HEK293T (cell line): ENCODE results near the gene TMEM269.

Experiments
- CTCF ChIA-PET: fragments of 350-600 bp; formaldehyde crosslinking; extraction: SDS; loops from one replicate; lab custom pipeline; 2021; ENCODE audit warnings: antibody characterized with exemption, inconsistent platforms; lab: Yijun Ruan, JAX
- POLR2A ChIA-PET: fragments of 350-600 bp; formaldehyde crosslinking; extraction: SDS; loops from one replicate; lab custom pipeline; 2020; ENCODE audit warnings: antibody characterized with exemption, inconsistent platforms; lab: Yijun Ruan, JAX
- DNase-seq: peaks from one replicate; pipeline ENCODE4 v3.0.0; 2012; ENCODE audit warnings: mixed read lengths; ENCODE audit errors: extremely low spot score
- ARNT ChIP-seq: fragments of 450-650 bp; IDR thresholded peaks from 2 replicates; pipeline ENCODE4 v1.6.1; 2017; ENCODE audit warnings: mild to moderate bottlenecking
- BHLHE40 ChIP-seq: fragments of 450-650 bp; IDR thresholded peaks from 2 replicates; pipeline ENCODE4 v1.6.1; 2016; ENCODE audit warnings: mild to moderate bottlenecking, moderate library complexity, borderline replicate concordance
- CTBP1 ChIP-seq: fragments of 450-650 bp; IDR thresholded peaks from 2 replicates; pipeline ENCODE4 v1.6.1; 2016; ENCODE audit warnings: borderline replicate concordance
- ELF4 ChIP-seq: fragments of 450-650 bp; IDR thresholded peaks from 2 replicates; pipeline ENCODE4 v1.6.1; 2017; ENCODE audit warnings: antibody characterized with exemption
- FOXA1 ChIP-seq: fragments of 450-650 bp; IDR thresholded peaks from 2 replicates; pipeline ENCODE4 v1.6.1; 2016; ENCODE audit warnings: mild to moderate bottlenecking
- FOXK2 ChIP-seq: fragments of 450-650 bp; IDR thresholded peaks from 2 replicates; pipeline ENCODE4 v1.6.1; 2016; ENCODE audit warnings: mild to moderate bottlenecking
- FOXM1 ChIP-seq: fragments of 450-650 bp; IDR thresholded peaks from 2 replicates; pipeline ENCODE4 v1.6.1; 2017; ENCODE audit warnings: mild to moderate bottlenecking, borderline replicate concordance
- HDGF ChIP-seq: fragments of 450-650 bp; IDR thresholded peaks from 2 replicates; pipeline ENCODE4 v1.6.1; 2017; ENCODE audit warnings: antibody characterized with exemption, borderline replicate concordance
- L3MBTL2 ChIP-seq: fragments of 450-650 bp; conservative IDR thresholded peaks from 2 replicates; pipeline ENCODE4 v1.6.1; 2016; ENCODE audit warnings: mild to moderate bottlenecking
- LEF1 ChIP-seq: fragments of 450-650 bp; IDR thresholded peaks from 2 replicates; pipeline ENCODE4 v1.6.1; 2017; ENCODE audit warnings: mild to moderate bottlenecking, borderline replicate concordance
- NFRKB ChIP-seq: fragments of 450-650 bp; IDR thresholded peaks from 2 replicates; pipeline ENCODE4 v1.6.1; 2016; ENCODE audit warnings: mild to moderate bottlenecking, moderate library complexity
- PKNOX1 ChIP-seq: fragments of 450-650 bp; IDR thresholded peaks from 2 replicates; pipeline ENCODE4 v1.6.1; 2016
- SP1 ChIP-seq: fragments of 450-650 bp; IDR thresholded peaks from 2 replicates; pipeline ENCODE4 v1.6.1; 2017
- SUZ12 ChIP-seq: fragments of 450-650 bp; IDR thresholded peaks from 2 replicates; pipeline ENCODE4 v1.6.1; 2016; ENCODE audit warnings: mild to moderate bottlenecking
- TARDBP ChIP-seq: fragments of 450-650 bp; IDR thresholded peaks from 2 replicates; pipeline ENCODE4 v1.6.1; 2016
- ZNF384 ChIP-seq: fragments of 450-650 bp; IDR thresholded peaks from 2 replicates; pipeline ENCODE4 v1.6.1; 2016

TMEM269 gene

GRCh38 chr1:42786097-42786496 is 1.3 kb downstream of the TMEM269 start:
- DNase-seq: no peak
- ChIA-PET CTCF (no interaction called here), POLR2A (no interaction called here)
- TF ChIP-seq SUZ12 (no peak), BHLHE40 (no peak), SP1 (no peak), PKNOX1 (no peak), ZNF384 (no peak), ARNT (no peak), FOXM1 (no peak), HDGF (no peak), FOXA1 (no peak)

- POLR2A ChIA-PET: no interaction called here
- CTCF ChIA-PET: interaction anchor here (0.5 kb wide), 1 partner anchor 19 kb away, joined by 4 read pairs; no protein-coding TSS in a partner anchor
- no peak for DNase-seq
- TF ChIP-seq NFRKB: no peak
- no peak for TF ChIP-seq ZNF384
- TF ChIP-seq SUZ12: no peak
- TF ChIP-seq FOXK2: no peak
- TF ChIP-seq SP1: no peak
- no peak for TF ChIP-seq TARDBP
- TF ChIP-seq BHLHE40: no peak
- no peak for TF ChIP-seq ELF4
- TF ChIP-seq PKNOX1: no peak
- TF ChIP-seq HDGF: no peak
- TF ChIP-seq LEF1: no peak
- TF ChIP-seq CTBP1: no peak
- TF ChIP-seq FOXM1: no peak
- no peak for TF ChIP-seq L3MBTL2
- no peak for TF ChIP-seq FOXA1
Measured at GRCh38 chr1:42788021-42788420, 3.2 kb downstream of the TMEM269 start.

GRCh38 chr1:42793824-42794223 is 9.0 kb downstream of the TMEM269 start:
- no peak for DNase-seq
- POLR2A ChIA-PET: interaction anchor here (1.4 to 4.3 kb wide), 3 partner anchors 24 to 52 kb away, joined by 3 to 15 read pairs (median 12); partner anchors contain the start of genes C1orf50, P3H1 and ZNF691
- CTCF ChIA-PET: no interaction called here
- no peak for TF ChIP-seq NFRKB
- no peak for TF ChIP-seq FOXK2
- TF ChIP-seq ZNF384: no peak
- no peak for TF ChIP-seq FOXA1
- TF ChIP-seq TARDBP: no peak
- TF ChIP-seq PKNOX1: no peak
- TF ChIP-seq CTBP1: no peak
- no peak for TF ChIP-seq HDGF
- TF ChIP-seq ELF4: no peak
- TF ChIP-seq SUZ12: no peak
- no peak for TF ChIP-seq LEF1
- no peak for TF ChIP-seq L3MBTL2

GRCh38 chr1:42797414-42797813 is 12.6 kb downstream of the TMEM269 start:
- no peak for TF ChIP-seq ELF4
- no peak for TF ChIP-seq TARDBP
- no peak for TF ChIP-seq SP1
- no peak for TF ChIP-seq FOXM1
- no peak for TF ChIP-seq ARNT
- no peak for TF ChIP-seq LEF1
- no peak for TF ChIP-seq FOXA1
- no peak for TF ChIP-seq FOXK2
- TF ChIP-seq HDGF: no peak
- no peak for TF ChIP-seq CTBP1
- TF ChIP-seq BHLHE40: no peak
- TF ChIP-seq ZNF384: no peak
- TF ChIP-seq PKNOX1: no peak
- TF ChIP-seq SUZ12: no peak
- TF ChIP-seq NFRKB: no peak
- no peak for TF ChIP-seq L3MBTL2
- no peak for DNase-seq
- ChIA-PET CTCF (no interaction called here), POLR2A (no interaction called here)

GRCh38 chr1:42797979-42798378 is 13.2 kb downstream of the TMEM269 start:
- POLR2A ChIA-PET: interaction anchor here (1.0 kb wide), 1 partner anchor 31 kb away, joined by 4 read pairs; the partner anchor contains the start of genes C1orf50 and P3H1
- CTCF ChIA-PET: no interaction called here
- TF ChIP-seq SUZ12 (no peak), ZNF384 (no peak), LEF1 (no peak), PKNOX1 (no peak), FOXM1 (no peak), L3MBTL2 (no peak), CTBP1 (no peak), HDGF (no peak), SP1 (no peak), TARDBP (no peak), ARNT (no peak), ELF4 (no peak), FOXA1 (no peak), NFRKB (no peak), BHLHE40 (no peak), FOXK2 (no peak)
- no peak for DNase-seq
